Endothelial cell of umbilical vein (primary cell): ENCODE measurements around the gene KCNAB2. TPM values are rescaled to one million over a fixed set of nuclear protein-coding genes. Genes with fewer than 3 reads are reported as not detected.

Experiments used
- BruUV-seq: library from RNA; stranded (reverse); fragments of 400-500 nt; replicated peaks from 2 replicates; lab custom pipeline; 2021; lab: Mats Ljungman, UMichigan
- CTCF ChIA-PET: fragments of 300-600, 350-600 bp; sonication (Branson Sonifier 250); formaldehyde crosslinking; loops from one replicate; lab custom pipeline; 2021; ENCODE audit warnings: antibody characterized with exemption, inconsistent platforms; lab: Charles Lee
- POLR2A ChIA-PET: fragments of 300-600, 350-600 bp; sonication (Branson Sonifier 250); formaldehyde crosslinking; loops from one replicate; lab custom pipeline; 2021; ENCODE audit warnings: antibody characterized with exemption, inconsistent platforms; lab: Charles Lee
- DNase-seq: peaks from one replicate; pipeline ENCODE4 v3.0.0-alpha.2; 2011; ENCODE audit warnings: low read depth, low spot score
- FAIRE-seq: peaks from 2 replicates; lab custom pipeline; 2011; peaks lifted over from hg19 to GRCh38; lab: Jason Lieb, UNC
- H2AFZ ChIP-seq: 2 replicates; pipeline ENCODE4 v1.6.0; 2012; ENCODE audit warnings: low read depth, low read length, control low read depth, inconsistent platforms
- H3K27ac ChIP-seq: 2 replicates; pipeline ENCODE4 v1.5.1; 2011; ENCODE audit warnings: low read depth, mild to moderate bottlenecking, control low read depth, low read length, moderate library complexity; ENCODE audit not compliant: insufficient read depth
- H3K27me3 ChIP-seq, 2 experiments: 2 replicates each; pipeline versions ENCODE4 v1.6.0 to v1.6.1; 2011; ENCODE audit warnings: low read length in 2 of 2, mixed read lengths in 1 of 2; ENCODE audit not compliant: control insufficient read depth in 2 of 2, insufficient read depth in 2 of 2
- H3K36me3 ChIP-seq, 2 experiments: 2 replicates in 1 of 2; 3 replicates in 1 of 2; pipeline ENCODE4 v1.5.1; 2011; ENCODE audit warnings: low read length in 2 of 2, mild to moderate bottlenecking in 1 of 2, moderate library complexity in 1 of 2; ENCODE audit not compliant: control insufficient read depth in 2 of 2, insufficient read depth in 2 of 2; ENCODE audit errors: extremely low read depth in 1 of 2
- H3K4me1 ChIP-seq: 3 replicates; pipeline ENCODE4 v1.5.1; 2011; ENCODE audit warnings: mild to moderate bottlenecking, low read length; ENCODE audit not compliant: control insufficient read depth, insufficient read depth; ENCODE audit errors: extremely low read depth
- H3K4me2 ChIP-seq: 2 replicates; pipeline ENCODE4 v1.6.1; 2011; ENCODE audit warnings: low read length, control low read depth, mixed read lengths; ENCODE audit not compliant: insufficient read depth
- H3K4me3 ChIP-seq, 3 experiments: fragments of 200-600 bp in 1 of 3; sonication (generic), shearing (Covaris generic) in 1 of 3; replicated peaks in 1 of 3; 2 replicates each; pipeline ENCODE4 v1.5.1; 2011 to 2016; ENCODE audit warnings: control low read depth in 3 of 3, low read length in 3 of 3, mild to moderate bottlenecking in 2 of 3, inconsistent platforms in 1 of 3, low read depth in 1 of 3, moderate library complexity in 1 of 3; ENCODE audit not compliant: insufficient read depth in 1 of 3
- H3K79me2 ChIP-seq: 2 replicates; pipeline ENCODE4 v1.6.0; 2012; ENCODE audit warnings: low read length, inconsistent platforms; ENCODE audit not compliant: control insufficient read depth, insufficient read depth
- H3K9ac ChIP-seq: replicated peaks from 2 replicates; pipeline ENCODE3; 2011; ENCODE audit warnings: low read length, control low read depth; ENCODE audit not compliant: insufficient read depth; ENCODE audit errors: extremely low read depth
- H3K9me1 ChIP-seq: replicated peaks from 3 replicates; pipeline ENCODE4 v1.6.0; 2011; ENCODE audit warnings: mild to moderate bottlenecking, low read length; ENCODE audit not compliant: control insufficient read depth, insufficient read depth; ENCODE audit errors: extremely low read depth
- H3K9me3 ChIP-seq: replicated peaks from 2 replicates; pipeline ENCODE4 v1.5.1; 2012; ENCODE audit warnings: low read length, inconsistent platforms; ENCODE audit not compliant: control insufficient read depth, insufficient read depth
- H4K20me1 ChIP-seq: replicated peaks from 2 replicates; pipeline ENCODE3; 2011; ENCODE audit warnings: mild to moderate bottlenecking, low read length; ENCODE audit not compliant: control insufficient read depth, insufficient read depth; ENCODE audit errors: extremely low read depth
- EZH2 ChIP-seq: IDR thresholded peaks from 2 replicates; pipeline ENCODE4 v1.6.1; 2012; ENCODE audit warnings: borderline replicate concordance, low read depth, mild to moderate bottlenecking, moderate library complexity, low read length, inconsistent platforms; ENCODE audit not compliant: severe bottlenecking
- FOS ChIP-seq: IDR thresholded peaks from 2 replicates; pipeline ENCODE4 v1.6.1; 2011; ENCODE audit warnings: mild to moderate bottlenecking, low read length, moderate library complexity, borderline replicate concordance; ENCODE audit not compliant: insufficient read depth
- GATA2 ChIP-seq: IDR thresholded peaks from 2 replicates; pipeline ENCODE4 v1.7.0; 2011; ENCODE audit warnings: low read depth, mild to moderate bottlenecking, moderate library complexity, mixed read lengths, low read length; ENCODE audit not compliant: insufficient read length, insufficient read depth
- JUN ChIP-seq: IDR thresholded peaks from 2 replicates; pipeline ENCODE4 v1.6.1; 2011; ENCODE audit warnings: borderline replicate concordance, low read depth; ENCODE audit not compliant: insufficient read length, insufficient read depth
- MYC ChIP-seq: IDR thresholded peaks from one replicate; pipeline ENCODE4 v1.6.1; 2011; ENCODE audit warnings: mild to moderate bottlenecking, low read depth, low read length
- POLR2A ChIP-seq: IDR thresholded peaks from 2 replicates; pipeline ENCODE4 v1.6.1; 2012; ENCODE audit warnings: low read depth, mild to moderate bottlenecking, control low read depth, low read length
- POLR2AphosphoS5 ChIP-seq: IDR thresholded peaks from 2 replicates; pipeline ENCODE4 v1.6.1; 2012; ENCODE audit warnings: low read depth, mild to moderate bottlenecking, control low read depth, low read length, moderate library complexity; ENCODE audit not compliant: insufficient read depth
- dilution Hi-C: fragments of 300-500 bp; cut with MboI; formaldehyde crosslinking; loops from one replicate; pipeline ENCODE4 v1.15.0; 2019; ENCODE audit warnings: low sequenced_read_pairs; ENCODE audit not compliant: extremely low pct_ligation_motif_present
- intact Hi-C: fragments of 100-400 bp; cut with micrococcal nuclease; formaldehyde crosslinking; loops from one replicate; pipeline ENCODE4 v1.10.0; 2022
- polyA plus RNA-seq, 4 experiments: library from polyadenylated mRNA; depleted of rRNA in 3 of 4; stranded (reverse) in 3 of 4; unstranded in 1 of 4; fragments of >200 nt; gene quantifications; 2 replicates each; pipeline versions ENCODE4 v1.2.1 to v1.2.3, GENCODE V29; 2011 to 2012; ENCODE audit warnings: missing spikeins in 1 of 4
- total RNA-seq: library from RNA; stranded (reverse); gene quantifications from 2 replicates; pipeline ENCODE4 v1.2.3, GENCODE V29; 2021
- TF ChIP-seq, protein P1 (sequence below), 2 donors: IDR thresholded peaks; 1 replicate in 1 of 2; 2 replicates in 1 of 2; pipeline ENCODE4 v1.5.1; 2011; ENCODE audit warnings: low read length in 2 of 2, mild to moderate bottlenecking in 2 of 2, moderate library complexity in 2 of 2, control low read depth in 1 of 2, inconsistent platforms in 1 of 2, low read depth in 1 of 2; ENCODE audit not compliant: insufficient read depth in 1 of 2; ENCODE audit errors: extremely low read depth in 1 of 2
- TF ChIP-seq, protein P2 (sequence below): IDR thresholded peaks from 2 replicates; pipeline ENCODE4 v1.6.1; 2011; ENCODE audit not compliant: insufficient read depth, insufficient read length

Gene KCNAB2
- total and polyA plus RNA-seq, 2 donors (not counting 3 experiments of a cell fraction or from before 2014, with no cell fraction given) = 2.4 to 3.8 TPM

DNA sequence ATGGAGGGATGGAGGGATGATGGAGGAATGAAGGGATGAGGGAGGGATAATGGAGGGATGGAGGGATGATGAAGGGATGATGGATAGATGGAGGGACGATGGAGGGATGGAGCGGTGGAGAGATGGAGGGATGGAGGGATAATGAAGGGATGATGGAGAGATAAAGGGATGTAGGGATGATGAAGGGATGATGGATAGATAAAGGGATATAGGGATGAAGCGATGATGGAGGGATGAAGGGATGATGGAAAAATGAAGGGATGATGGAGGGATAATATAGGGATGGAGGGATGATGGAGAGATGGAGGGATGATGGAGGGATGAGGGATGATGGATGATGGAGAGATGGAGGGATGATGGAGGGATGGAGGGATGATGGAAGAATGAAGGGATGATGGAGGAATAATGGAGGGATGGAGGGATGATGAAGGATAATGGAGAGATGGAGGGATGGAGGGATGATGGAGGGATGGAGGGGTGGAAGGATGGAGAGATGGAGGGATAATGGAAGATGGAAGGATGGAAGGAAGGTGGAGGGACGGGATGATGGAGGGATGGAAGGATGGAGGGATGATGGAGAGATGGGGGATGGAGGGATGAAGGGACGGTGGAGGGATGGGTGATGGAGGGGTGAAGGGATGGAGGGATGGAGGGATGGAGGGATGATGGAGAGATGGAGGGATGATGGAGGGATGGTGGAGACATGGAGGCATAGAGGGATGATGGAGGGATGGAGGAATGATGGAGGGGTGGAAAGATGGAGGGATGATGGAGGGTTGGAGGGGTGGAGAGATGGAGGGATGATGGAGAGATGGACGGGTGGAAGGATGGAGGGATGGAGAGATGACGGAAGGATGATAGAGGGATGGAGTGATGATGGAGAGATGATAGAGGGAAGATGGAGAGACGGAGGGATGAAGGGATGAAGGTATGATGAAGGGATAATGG lies 62.0 kb downstream of the KCNAB2 start:
- TF ChIP-seq MYC (no peak), JUN (no peak), FOS (no peak), GATA2 (no peak), POLR2AphosphoS5 (no peak), POLR2A (no peak), EZH2 (no peak)
- TF ChIP-seq, protein P1, sequence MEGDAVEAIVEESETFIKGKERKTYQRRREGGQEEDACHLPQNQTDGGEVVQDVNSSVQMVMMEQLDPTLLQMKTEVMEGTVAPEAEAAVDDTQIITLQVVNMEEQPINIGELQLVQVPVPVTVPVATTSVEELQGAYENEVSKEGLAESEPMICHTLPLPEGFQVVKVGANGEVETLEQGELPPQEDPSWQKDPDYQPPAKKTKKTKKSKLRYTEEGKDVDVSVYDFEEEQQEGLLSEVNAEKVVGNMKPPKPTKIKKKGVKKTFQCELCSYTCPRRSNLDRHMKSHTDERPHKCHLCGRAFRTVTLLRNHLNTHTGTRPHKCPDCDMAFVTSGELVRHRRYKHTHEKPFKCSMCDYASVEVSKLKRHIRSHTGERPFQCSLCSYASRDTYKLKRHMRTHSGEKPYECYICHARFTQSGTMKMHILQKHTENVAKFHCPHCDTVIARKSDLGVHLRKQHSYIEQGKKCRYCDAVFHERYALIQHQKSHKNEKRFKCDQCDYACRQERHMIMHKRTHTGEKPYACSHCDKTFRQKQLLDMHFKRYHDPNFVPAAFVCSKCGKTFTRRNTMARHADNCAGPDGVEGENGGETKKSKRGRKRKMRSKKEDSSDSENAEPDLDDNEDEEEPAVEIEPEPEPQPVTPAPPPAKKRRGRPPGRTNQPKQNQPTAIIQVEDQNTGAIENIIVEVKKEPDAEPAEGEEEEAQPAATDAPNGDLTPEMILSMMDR (IDR thresholded peaks at IDR 0.05; ENCODE audit: extremely low read depth in 1 of 2, insufficient read depth in 1 of 2, low read depth in 1 of 2, low read length in 2 of 2) = no peak
- TF ChIP-seq, protein P2, sequence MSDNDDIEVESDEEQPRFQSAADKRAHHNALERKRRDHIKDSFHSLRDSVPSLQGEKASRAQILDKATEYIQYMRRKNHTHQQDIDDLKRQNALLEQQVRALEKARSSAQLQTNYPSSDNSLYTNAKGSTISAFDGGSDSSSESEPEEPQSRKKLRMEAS = no peak
- Histone ChIP-seq H3K27ac (no peak overlapping the region), H3K79me2 (no peaks in the 10 kb centered on the region), H3K27me3 (no peaks in the 10 kb centered on the region), H3K4me2 (no peak overlapping the region), H3K36me3 (no peaks in the 10 kb centered on the region), H3K9me1 (no peaks in the 10 kb centered on the region), H2AFZ (no peak overlapping the region), H4K20me1 (no peaks in the 10 kb centered on the region), H3K4me1 (no peaks in the 10 kb centered on the region), H3K9ac (no peak overlapping the region), H3K9me3 (no peaks in the 10 kb centered on the region), H3K4me3 (no peak overlapping the region)
- dilution Hi-C loops = no loop called here
- intact Hi-C loops = loop anchor here (1.0 kb wide), 1 partner anchor 78 kb away; no protein-coding TSS in a partner anchor
- ChIA-PET POLR2A (no interaction called here), CTCF (no interaction called here)
- BruUV-seq = no TSS peak
- FAIRE-seq (no peak), DNase-seq (no peak)
